H1 (cell line): ENCODE measurements around the gene CDH16. TPM values are rescaled to one million over a fixed set of nuclear protein-coding genes. Genes with fewer than 3 reads are reported as not detected.

Experiments used
- CTCF ChIA-PET: fragments of 300-600 bp; sonication (Branson Sonifier 250); formaldehyde crosslinking; loops from one replicate; lab custom pipeline; 2021; ENCODE audit not compliant: partially characterized antibody; lab: Charles Lee
- POLR2A ChIA-PET: fragments of 300-600 bp; sonication (Branson Sonifier 250); formaldehyde crosslinking; loops from one replicate; lab custom pipeline; 2021; ENCODE audit warnings: inconsistent platforms; ENCODE audit not compliant: partially characterized antibody; lab: Charles Lee
- DNase-seq, 2 experiments: peaks; one replicate each; pipeline versions ENCODE4 v3.0.0 to v3.0.0-alpha.2; 2010 to 2022; ENCODE audit warnings: low spot score in 2 of 2, low read depth in 1 of 2, mixed read lengths in 1 of 2
- FAIRE-seq: peaks from 2 replicates; lab custom pipeline; 2011; peaks lifted over from hg19 to GRCh38; lab: Jason Lieb, UNC
- H2AFZ ChIP-seq: 2 replicates; pipeline ENCODE4 v1.8.1; 2012; ENCODE audit warnings: low read length, inconsistent platforms
- H2AK5ac ChIP-seq: 2 replicates; pipeline ENCODE4 v1.6.1; 2013; ENCODE audit warnings: low read depth, low read length
- H2BK120ac ChIP-seq: replicated peaks from 2 replicates; pipeline ENCODE3; 2013; ENCODE audit warnings: low read depth, low read length, inconsistent platforms
- H2BK12ac ChIP-seq: 2 replicates; pipeline ENCODE4 v1.6.1; 2013; ENCODE audit warnings: low read depth, low read length
- H2BK15ac ChIP-seq: 2 replicates; pipeline ENCODE4 v1.6.1; 2013; ENCODE audit warnings: low read length
- H2BK20ac ChIP-seq: 2 replicates; pipeline ENCODE4 v1.6.1; 2013; ENCODE audit warnings: low read length
- H2BK5ac ChIP-seq: 2 replicates; pipeline ENCODE4 v1.6.1; 2013; ENCODE audit warnings: low read depth, low read length
- H3K14ac ChIP-seq: 2 replicates; pipeline ENCODE4 v1.6.1; 2013; ENCODE audit warnings: inconsistent platforms; ENCODE audit not compliant: insufficient read length
- H3K18ac ChIP-seq: 2 replicates; pipeline ENCODE4 v1.6.1; 2013; ENCODE audit warnings: low read length; ENCODE audit errors: extremely low read depth
- H3K23ac ChIP-seq: 2 replicates; pipeline ENCODE4 v1.6.1; 2013; ENCODE audit warnings: inconsistent platforms; ENCODE audit not compliant: insufficient read length
- H3K23me2 ChIP-seq: 2 replicates; pipeline ENCODE4 v1.6.1; 2013; ENCODE audit warnings: low read depth, low read length
- H3K27ac ChIP-seq: 2 replicates; pipeline ENCODE4 v1.6.1; 2011; ENCODE audit warnings: low read depth, low read length, inconsistent platforms
- H3K27me3 ChIP-seq, 4 experiments: replicated peaks in 1 of 4; 1 replicate in 1 of 4; 2 replicates in 3 of 4; pipeline versions ENCODE4 v1.6.1 to v1.8.1; 2011 to 2013; ENCODE audit warnings: low read length in 3 of 4, mild to moderate bottlenecking in 3 of 4, inconsistent platforms in 2 of 4, mixed read lengths in 2 of 4, moderate library complexity in 1 of 4; ENCODE audit not compliant: control insufficient read depth in 3 of 4, insufficient read depth in 3 of 4; ENCODE audit errors: extremely low read depth in 1 of 4
- H3K36me3 ChIP-seq, 4 experiments: 2 replicates each; pipeline versions ENCODE4 v1.6.1 to v1.8.1; 2011 to 2013; ENCODE audit warnings: mild to moderate bottlenecking in 4 of 4, low read length in 3 of 4, moderate library complexity in 2 of 4, control low read depth in 1 of 4, inconsistent platforms in 1 of 4; ENCODE audit not compliant: insufficient read depth in 4 of 4, control insufficient read depth in 2 of 4
- H3K4ac ChIP-seq: replicated peaks from 2 replicates; pipeline ENCODE3; 2013; ENCODE audit warnings: low read length, low read depth, mixed read lengths, inconsistent platforms; ENCODE audit not compliant: insufficient read length
- H3K4me1 ChIP-seq, 4 experiments: replicated peaks in 1 of 4; 1 replicate in 1 of 4; 2 replicates in 3 of 4; pipeline versions ENCODE4 v1.6.1 to v1.8.1; 2011 to 2013; ENCODE audit warnings: low read length in 3 of 4, inconsistent platforms in 2 of 4, mixed read lengths in 1 of 4; ENCODE audit not compliant: insufficient read depth in 4 of 4, control insufficient read depth in 3 of 4
- H3K4me2 ChIP-seq, 2 experiments: 2 replicates each; pipeline versions ENCODE4 v1.6.1 to v1.8.1; 2011 to 2013; ENCODE audit warnings: low read depth in 2 of 2, low read length in 2 of 2, control low read depth in 1 of 2, inconsistent platforms in 1 of 2, mild to moderate bottlenecking in 1 of 2; ENCODE audit not compliant: insufficient read depth in 1 of 2
- H3K4me3 ChIP-seq, 4 experiments: fragments of 200-600, 300-600 bp in 1 of 4; sonication (generic), shearing (Covaris generic), sonication (Bioruptor Twin) in 1 of 4; 2 replicates each; pipeline versions ENCODE4 v1.5.1 to v1.8.1; 2011 to 2016; ENCODE audit warnings: low read length in 4 of 4, low read depth in 3 of 4, control low read depth in 2 of 4, inconsistent platforms in 2 of 4, mild to moderate bottlenecking in 2 of 4, mixed read lengths in 1 of 4, moderate library complexity in 1 of 4; ENCODE audit not compliant: insufficient read depth in 2 of 4; ENCODE audit errors: extremely low read depth in 1 of 4
- H3K56ac ChIP-seq: replicated peaks from 2 replicates; pipeline ENCODE3; 2013; ENCODE audit warnings: low read depth, mild to moderate bottlenecking, mixed read lengths, low read length, inconsistent platforms; ENCODE audit not compliant: insufficient read length
- H3K79me1 ChIP-seq: 2 replicates; pipeline ENCODE4 v1.6.1; 2013; ENCODE audit warnings: low read depth, low read length, control low read depth
- H3K79me2 ChIP-seq, 2 experiments: 2 replicates each; pipeline versions ENCODE4 v1.6.1 to v1.8.1; 2012 to 2013; ENCODE audit warnings: low read length in 2 of 2, mild to moderate bottlenecking in 2 of 2, inconsistent platforms in 1 of 2; ENCODE audit not compliant: insufficient read depth in 2 of 2, control insufficient read depth in 1 of 2
- H3K9ac ChIP-seq, 4 experiments: replicated peaks in 1 of 4; 1 replicate in 1 of 4; 2 replicates in 3 of 4; pipeline versions ENCODE4 v1.6.1 to v1.8.1; 2011 to 2013; ENCODE audit warnings: low read depth in 3 of 4, low read length in 3 of 4, control low read depth in 2 of 4, mild to moderate bottlenecking in 2 of 4, moderate library complexity in 2 of 4, inconsistent platforms in 1 of 4; ENCODE audit errors: extremely low read depth in 1 of 4
- H3K9me3 ChIP-seq, 2 experiments: 2 replicates each; pipeline versions ENCODE4 v1.6.1 to v1.8.1; 2012 to 2013; ENCODE audit warnings: mild to moderate bottlenecking in 2 of 2, moderate library complexity in 2 of 2, control low read depth in 1 of 2, inconsistent platforms in 1 of 2, low read depth in 1 of 2, low read length in 1 of 2, mixed read lengths in 1 of 2; ENCODE audit not compliant: insufficient read depth in 2 of 2
- H4K20me1 ChIP-seq, 2 experiments: replicated peaks in 1 of 2; 2 replicates each; pipeline versions ENCODE3 to v1.8.1; 2011 to 2013; ENCODE audit warnings: inconsistent platforms in 2 of 2, low read length in 2 of 2, mild to moderate bottlenecking in 1 of 2; ENCODE audit not compliant: insufficient read depth in 2 of 2, control insufficient read depth in 1 of 2
- H4K5ac ChIP-seq: 2 replicates; pipeline ENCODE4 v1.6.1; 2013; ENCODE audit warnings: low read length, low read depth, mixed read lengths, inconsistent platforms; ENCODE audit not compliant: insufficient read length
- H4K8ac ChIP-seq: 2 replicates; pipeline ENCODE4 v1.8.0; 2013; ENCODE audit warnings: mild to moderate bottlenecking, moderate library complexity, low read length, inconsistent platforms; ENCODE audit not compliant: insufficient read depth; ENCODE audit errors: extremely low read depth
- H4K91ac ChIP-seq: replicated peaks from 2 replicates; pipeline ENCODE3; 2013; ENCODE audit warnings: low read length, mixed read lengths, inconsistent platforms; ENCODE audit not compliant: insufficient read length
- BCL11A ChIP-seq, 2 experiments: IDR thresholded peaks; one replicate each; pipeline ENCODE4 v1.6.1; 2011; ENCODE audit warnings: low read depth in 2 of 2, low read length in 2 of 2, mild to moderate bottlenecking in 2 of 2
- CBX8 ChIP-seq: fragments of 300-800, 300-1000 bp; sonication (generic); IDR thresholded peaks from 2 replicates; pipeline ENCODE4 v1.7.1; 2016; ENCODE audit warnings: low read depth, low read length, borderline replicate concordance
- CEBPB ChIP-seq: IDR thresholded peaks from 2 replicates; pipeline ENCODE4 v1.6.1; 2012; ENCODE audit warnings: low read depth, low read length
- EZH2 ChIP-seq: fragments of 200-600 bp; sonication (generic); IDR thresholded peaks from 2 replicates; pipeline ENCODE4 v1.7.1; 2012; ENCODE audit warnings: low read depth, mild to moderate bottlenecking, moderate library complexity, low read length, inconsistent platforms; ENCODE audit not compliant: severe bottlenecking
- HDAC2 ChIP-seq, 2 experiments: fragments of 300-600 bp in 1 of 2; sonication (generic) in 1 of 2; IDR thresholded peaks; 2 replicates each; pipeline ENCODE4 v1.6.1; 2011 to 2012; ENCODE audit warnings: low read depth in 2 of 2, low read length in 2 of 2, mild to moderate bottlenecking in 2 of 2, moderate library complexity in 2 of 2, borderline replicate concordance in 1 of 2, inconsistent platforms in 1 of 2
- KDM4A ChIP-seq: IDR thresholded peaks from one replicate; pipeline ENCODE4 v1.7.1; 2012; ENCODE audit warnings: low read depth, mild to moderate bottlenecking, moderate library complexity, low read length, inconsistent platforms; ENCODE audit not compliant: severe bottlenecking
- MAFK ChIP-seq: IDR thresholded peaks from 2 replicates; pipeline ENCODE4 v1.6.1; 2012; ENCODE audit warnings: low read depth, mild to moderate bottlenecking, improper control_type of control experiment, low read length
- NRF1 ChIP-seq: IDR thresholded peaks from 2 replicates; pipeline ENCODE4 v1.6.1; 2011; ENCODE audit warnings: mild to moderate bottlenecking, low read depth, low read length, improper control_type of control experiment
- SIX5 ChIP-seq: IDR thresholded peaks from 2 replicates; pipeline ENCODE4 v1.6.1; 2011; ENCODE audit warnings: mild to moderate bottlenecking, low read depth, low read length
- SP1 ChIP-seq: IDR thresholded peaks from 2 replicates; pipeline ENCODE4 v1.6.1; 2011; ENCODE audit warnings: low read depth, low read length
- WGBS, 2 experiments: shearing (Covaris generic) in 1 of 2; methylation state at CpG; one replicate each; pipeline versions ENCODE4 v1.1.6 to v1.1.7; 2013 to 2015; ENCODE audit warnings: low lambda C conversion rate in 2 of 2, mixed read lengths in 2 of 2, inconsistent platforms in 1 of 2, low coverage in 1 of 2, missing lambda C conversion rate in 1 of 2; ENCODE audit not compliant: insufficient replicate concordance in 2 of 2, insufficient coverage in 1 of 2, insufficient read length in 1 of 2; ENCODE audit errors: extremely low coverage in 1 of 2, missing lambda C conversion rate in 1 of 2; 5-methylcytosine and 5-hydroxymethylcytosine counted together
- polyA plus RNA-seq, 7 experiments: library from polyadenylated mRNA; depleted of rRNA in 3 of 7; stranded (reverse) in 5 of 7; unstranded in 2 of 7; fragments of >200 nt in 5 of 7; fragments of 200-250 nt in 2 of 7; gene quantifications; 1 replicate in 5 of 7; 2 replicates in 1 of 7; 4 replicates in 1 of 7; pipeline versions ENCODE4 v1.2.1 to v1.2.3, GENCODE V29; 2011 to 2013; ENCODE audit warnings: missing spikeins in 2 of 7, mixed read lengths in 2 of 7
- total RNA-seq: library from RNA; stranded (reverse); fragmentation: NEBNext Ultra II Directional; extraction: Animal tissue kit (Norgen Biotek cat#: 25700); gene quantifications from 2 replicates; pipeline ENCODE4 v1.2.1, GENCODE V29; 2021
- TF ChIP-seq, protein P1 (sequence below), 3 experiments: IDR thresholded peaks; 1 replicate in 2 of 3; 2 replicates in 1 of 3; pipeline versions ENCODE4 v1.5.1 to v1.6.1; 2011; ENCODE audit warnings: low read length in 3 of 3, mild to moderate bottlenecking in 3 of 3, inconsistent platforms in 2 of 3, low read depth in 1 of 3, moderate library complexity in 1 of 3; ENCODE audit not compliant: insufficient read depth in 1 of 3; ENCODE audit errors: control extremely low read depth in 1 of 3

The CDH16 gene
- total and polyA plus RNA-seq, 2 of the 8 experiments (the other 6 are each of a cell fraction or from before 2014, with no cell fraction given), result not detected

GRCh38 chr16:66930189-66930588 lies 11.5 kb upstream of the CDH16 start:
- peaks cover 6 to 25% (median 21%) of the 10 kb centered on the region in 4 experiments; a peak in 6 of 7 replicates for H3K27me3 ChIP-seq
- ChIA-PET POLR2A (interaction anchor here (0.6 to 2.0 kb wide), 4 partner anchors 9 to 107 kb away, joined by 4 to 7 read pairs (median 5); partner anchors contain the start of gene PDP2), CTCF (interaction anchor here (0.7 to 5.5 kb wide), 6 partner anchors 8 to 477 kb away, joined by 3 to 44 read pairs (median 3); no protein-coding TSS in a partner anchor)
- H3K4me1 ChIP-seq, result peaks cover 0 to 9% (median 5%) of the 10 kb centered on the region in 4 experiments; a peak in 5 of 7 replicates
- H3K14ac ChIP-seq, result no peak overlapping the region
- no peak overlapping the region for H2BK5ac ChIP-seq
- H2BK20ac ChIP-seq, result no peak overlapping the region
- H3K4ac ChIP-seq, result no peak overlapping the region
- H4K91ac ChIP-seq, result no peak overlapping the region
- no peak for FAIRE-seq
- no peak overlapping the region for H2BK15ac ChIP-seq
- H2AK5ac ChIP-seq, result no peak overlapping the region
- H3K4me2 ChIP-seq, result no peak overlapping the region
- H4K5ac ChIP-seq, result no peak overlapping the region
- H3K36me3 ChIP-seq, result peaks cover 0 to 3% (median under 1%) of the 10 kb centered on the region in 4 experiments; a peak in 3 of 8 replicates
- H4K20me1 ChIP-seq, result peaks cover 2% of the 10 kb centered on the region in 2 experiments
- H3K23me2 ChIP-seq, result peaks cover 15% of the 10 kb centered on the region; the same call in 1 of the 2 replicates
- H2AFZ ChIP-seq, result no peak overlapping the region
- no peak overlapping the region for H4K8ac ChIP-seq
- H2BK120ac ChIP-seq, result no peak overlapping the region
- no peak overlapping the region for H3K18ac ChIP-seq
- no peaks in the 10 kb centered on the region for H3K79me1 ChIP-seq
- DNase-seq, result no peak
- no peak overlapping the region for H3K23ac ChIP-seq
- H3K79me2 ChIP-seq, result no peaks in the 10 kb centered on the region; a peak in 1 of 4 replicates
- no peak overlapping the region for H3K27ac ChIP-seq
- 98% methylated on average over 4 of the region's 4 CpGs; no CpG with 5 or more reads in 1 of the 2 experiments for WGBS, 2 experiments
- no peak overlapping the region for H3K56ac ChIP-seq
- H3K4me3 ChIP-seq, result no peak overlapping the region
- H3K9me3 ChIP-seq, result no peaks in the 10 kb centered on the region
- H2BK12ac ChIP-seq, result no peak overlapping the region
- H3K9ac ChIP-seq, result no peak overlapping the region
- TF ChIP-seq MAFK (no peak), EZH2 (no peak), SP1 (no peak), CEBPB (no peak), CBX8 (no peak), HDAC2 (IDR thresholded peaks at IDR 0.05; ENCODE audit: borderline replicate concordance in 1 of 2, low read depth in 2 of 2, low read length in 2 of 2) (no peak), BCL11A (IDR thresholded peaks at IDR 0.05; ENCODE audit: low read depth in 2 of 2, low read length in 2 of 2) (no peak), KDM4A (no peak), SIX5 (no peak), NRF1 (no peak)
- TF ChIP-seq, protein P1, sequence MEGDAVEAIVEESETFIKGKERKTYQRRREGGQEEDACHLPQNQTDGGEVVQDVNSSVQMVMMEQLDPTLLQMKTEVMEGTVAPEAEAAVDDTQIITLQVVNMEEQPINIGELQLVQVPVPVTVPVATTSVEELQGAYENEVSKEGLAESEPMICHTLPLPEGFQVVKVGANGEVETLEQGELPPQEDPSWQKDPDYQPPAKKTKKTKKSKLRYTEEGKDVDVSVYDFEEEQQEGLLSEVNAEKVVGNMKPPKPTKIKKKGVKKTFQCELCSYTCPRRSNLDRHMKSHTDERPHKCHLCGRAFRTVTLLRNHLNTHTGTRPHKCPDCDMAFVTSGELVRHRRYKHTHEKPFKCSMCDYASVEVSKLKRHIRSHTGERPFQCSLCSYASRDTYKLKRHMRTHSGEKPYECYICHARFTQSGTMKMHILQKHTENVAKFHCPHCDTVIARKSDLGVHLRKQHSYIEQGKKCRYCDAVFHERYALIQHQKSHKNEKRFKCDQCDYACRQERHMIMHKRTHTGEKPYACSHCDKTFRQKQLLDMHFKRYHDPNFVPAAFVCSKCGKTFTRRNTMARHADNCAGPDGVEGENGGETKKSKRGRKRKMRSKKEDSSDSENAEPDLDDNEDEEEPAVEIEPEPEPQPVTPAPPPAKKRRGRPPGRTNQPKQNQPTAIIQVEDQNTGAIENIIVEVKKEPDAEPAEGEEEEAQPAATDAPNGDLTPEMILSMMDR (IDR thresholded peaks at IDR 0.05; ENCODE audit: control extremely low read depth in 1 of 3, insufficient read depth in 1 of 3, low read depth in 1 of 3, low read length in 3 of 3), result no peak
